SK-N-SH treated with all-trans-retinoic acid at 6 μM for 48 hours (cell line): ENCODE results near the gene KIAA0513.

Experiments
- CSDC2 ChIP-seq: fragments of 250-450 bp; sonication (Bioruptor Pico); IDR thresholded peaks from 2 replicates; pipeline ENCODE4 v1.5.0; 2020; ENCODE audit warnings: mild to moderate bottlenecking, moderate library complexity
- ISL1 ChIP-seq: fragments of 250-450 bp; sonication (Bioruptor Pico); IDR thresholded peaks from 2 replicates; pipeline ENCODE4 v2.1.2; 2022; ENCODE audit warnings: mild to moderate bottlenecking, moderate library complexity
- SNAI2 ChIP-seq: fragments of 250-450 bp; sonication (Bioruptor Pico); IDR thresholded peaks from 2 replicates; pipeline ENCODE4 v1.5.0; 2020; ENCODE audit warnings: mild to moderate bottlenecking, moderate library complexity
- ZC3H10 ChIP-seq: fragments of 250-450 bp; sonication (Bioruptor Pico); IDR thresholded peaks from 2 replicates; pipeline ENCODE4 v1.5.1; 2021; ENCODE audit warnings: mild to moderate bottlenecking, moderate library complexity
- ZFP30 ChIP-seq: fragments of 450-650 bp; formaldehyde crosslinking; IDR thresholded peaks from 2 replicates; pipeline ENCODE4 v1.5.0; 2022; ENCODE audit warnings: mild to moderate bottlenecking, moderate library complexity

DNA sequence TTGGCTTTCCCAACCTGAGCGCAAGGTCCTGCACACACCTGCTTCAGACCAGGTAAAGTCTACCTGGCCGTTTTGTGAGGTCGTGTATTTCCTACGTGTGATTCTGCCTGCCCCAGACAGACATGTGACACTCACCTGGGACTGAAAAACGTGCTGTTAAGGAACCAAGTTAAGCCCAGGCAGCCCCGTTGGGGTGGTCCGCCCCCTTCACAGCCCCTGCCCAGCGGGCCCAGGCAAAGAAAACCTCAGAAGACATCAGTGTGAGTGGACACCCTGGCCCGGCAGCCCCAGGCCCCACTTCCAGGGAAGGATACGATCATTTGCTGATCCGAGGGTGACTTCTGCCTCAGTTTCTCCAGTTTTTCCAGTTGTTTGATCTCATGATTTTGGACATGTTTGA lies 79.9 kb downstream of the KIAA0513 start:
- no peak for TF ChIP-seq SNAI2
- TF ChIP-seq ZC3H10: no peak
- TF ChIP-seq CSDC2 (CRISPR knock-in tag): no peak
- TF ChIP-seq ZFP30 (CRISPR knock-in tag): no peak
- TF ChIP-seq ISL1: no peak
